ENCODE data around the gene TCERG1L.

Gene TCERG1L

DNA sequence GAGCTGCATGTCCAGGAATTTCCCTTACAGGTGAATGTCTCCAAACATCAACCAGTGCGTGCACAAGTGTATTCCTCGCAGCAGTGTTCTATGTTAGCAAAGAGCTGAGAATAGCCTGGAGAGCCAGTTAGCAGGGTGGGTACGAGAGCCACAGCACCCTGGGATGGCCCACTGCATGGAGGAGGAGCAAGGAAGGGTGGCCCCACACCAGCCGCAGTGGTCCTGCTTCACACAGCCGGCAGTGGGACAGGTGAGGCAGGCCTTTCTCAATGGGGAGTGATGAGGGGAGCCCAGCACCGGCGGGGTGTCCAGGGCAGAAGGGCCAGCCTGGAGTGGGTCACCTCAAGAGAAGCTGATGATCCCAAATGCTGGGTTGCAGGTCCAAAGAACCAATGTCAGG is 240.7 kb downstream of the TCERG1L start:
- DNase-seq (ENCODE audit: low spot score) = no peak

DNA sequence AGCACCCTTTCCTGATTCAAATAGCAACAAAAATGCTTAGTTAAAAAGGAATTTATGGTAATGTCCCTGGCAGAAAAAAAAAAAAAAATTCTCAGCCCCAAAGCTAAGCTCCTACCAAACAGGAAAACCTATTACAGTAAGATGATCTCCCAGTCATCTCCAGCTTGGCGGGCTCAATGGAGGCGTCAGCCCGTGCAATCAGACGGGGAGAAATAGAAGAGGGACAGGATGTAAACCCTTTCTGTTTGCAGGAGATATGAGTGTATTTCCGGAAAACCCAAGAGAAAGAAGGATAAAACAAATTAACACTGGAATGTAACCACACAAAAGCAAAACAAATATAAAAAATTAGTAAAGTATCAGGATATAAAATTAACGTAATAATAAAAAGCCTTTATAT is 242.8 kb downstream of the TCERG1L start:
- DNase-seq (ENCODE audit: low spot score) = no peak

DNA sequence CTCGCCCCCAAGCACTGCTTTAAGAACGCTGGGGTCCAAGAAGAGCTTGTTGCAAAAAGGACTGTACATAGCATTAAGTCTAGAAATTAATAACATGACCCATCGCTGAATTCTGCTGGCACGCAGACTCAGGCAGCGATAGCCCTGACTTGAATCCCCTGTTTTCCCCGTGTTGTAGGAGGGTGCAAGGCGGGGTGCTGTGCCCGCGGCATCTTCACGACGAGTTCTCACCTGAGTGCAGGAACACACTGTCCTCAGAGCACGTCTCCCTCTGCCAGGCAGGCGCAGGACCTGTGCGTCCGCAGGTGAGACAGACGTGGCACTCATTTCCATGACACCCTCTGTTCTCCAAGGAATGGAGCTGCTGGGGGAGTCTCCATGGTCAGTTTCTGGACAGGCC is 243.2 kb downstream of the TCERG1L start:
- no peak for DNase-seq (ENCODE audit: low spot score)

DNA sequence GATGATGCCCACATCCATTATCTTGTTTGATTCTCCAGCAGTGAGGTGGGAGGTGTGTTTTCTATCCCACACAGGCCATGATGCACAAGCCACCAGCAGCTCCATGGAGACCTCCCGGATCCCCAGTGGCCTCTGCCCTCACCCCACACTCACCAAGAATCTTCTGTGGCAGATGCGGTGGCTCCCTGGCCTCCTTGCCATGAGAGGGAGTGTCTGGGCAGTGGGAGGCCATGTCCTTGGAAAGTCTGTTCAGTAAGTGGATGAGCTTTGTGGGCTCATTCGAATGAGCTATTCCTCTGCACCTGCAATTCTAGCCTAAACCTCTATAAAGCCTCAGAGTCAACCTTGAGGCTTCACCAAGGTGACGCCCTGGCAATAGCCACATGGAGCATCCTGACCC is 243.8 kb downstream of the TCERG1L start:
- no peak for DNase-seq (ENCODE audit: low spot score)

DNA sequence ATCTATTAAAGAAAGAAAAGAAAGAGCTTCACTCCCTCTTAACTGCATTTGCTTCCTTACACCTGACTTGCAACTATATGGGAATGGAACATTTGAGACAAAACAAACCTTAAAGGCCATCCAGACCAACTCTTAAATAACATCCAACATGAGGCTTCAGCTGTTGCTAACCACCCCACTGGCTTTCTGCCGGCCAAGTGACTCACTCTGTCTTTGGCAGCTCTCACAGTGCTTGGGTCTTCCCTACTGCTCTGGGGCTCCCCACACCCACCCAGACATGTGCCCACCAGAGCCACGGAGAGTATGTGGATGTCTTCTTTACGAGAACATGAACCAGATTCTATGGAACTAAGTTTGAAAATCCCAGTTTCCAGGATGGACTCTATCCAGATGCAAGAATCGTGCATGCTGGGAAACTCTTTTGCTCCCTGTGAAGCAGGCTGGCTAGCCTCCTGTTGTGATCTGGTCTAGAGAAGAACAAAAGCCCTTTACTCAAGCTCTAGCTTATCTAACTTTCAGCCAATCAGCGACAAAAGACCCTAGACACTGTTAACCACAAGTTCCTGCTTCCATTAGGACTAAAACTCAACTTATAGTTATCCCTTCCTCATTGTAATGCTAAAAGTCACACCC is 245.7 kb downstream of the TCERG1L start:
- DNase-seq (ENCODE audit: low spot score) = no peak

DNA sequence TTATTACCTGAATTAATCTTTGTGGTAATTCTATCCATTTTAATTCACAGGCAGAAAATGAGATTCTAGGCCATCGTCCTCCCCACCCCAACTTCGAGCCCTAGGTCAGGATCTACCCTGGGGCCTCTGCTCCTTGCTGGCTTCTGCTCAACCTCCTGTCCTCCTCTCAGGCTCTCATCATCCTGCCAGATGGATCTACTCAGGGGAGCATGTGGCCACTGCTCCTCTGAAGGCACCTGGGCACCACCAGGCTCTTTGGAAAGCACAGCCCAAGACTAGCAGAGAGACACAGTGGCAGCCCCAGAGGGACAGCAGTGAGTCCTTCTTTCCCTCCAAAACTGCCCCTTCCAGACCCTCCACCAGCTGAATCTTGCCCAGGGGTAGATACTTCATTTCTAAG is 248.2 kb downstream of the TCERG1L start:
- DNase-seq (ENCODE audit: low spot score) = no peak

DNA sequence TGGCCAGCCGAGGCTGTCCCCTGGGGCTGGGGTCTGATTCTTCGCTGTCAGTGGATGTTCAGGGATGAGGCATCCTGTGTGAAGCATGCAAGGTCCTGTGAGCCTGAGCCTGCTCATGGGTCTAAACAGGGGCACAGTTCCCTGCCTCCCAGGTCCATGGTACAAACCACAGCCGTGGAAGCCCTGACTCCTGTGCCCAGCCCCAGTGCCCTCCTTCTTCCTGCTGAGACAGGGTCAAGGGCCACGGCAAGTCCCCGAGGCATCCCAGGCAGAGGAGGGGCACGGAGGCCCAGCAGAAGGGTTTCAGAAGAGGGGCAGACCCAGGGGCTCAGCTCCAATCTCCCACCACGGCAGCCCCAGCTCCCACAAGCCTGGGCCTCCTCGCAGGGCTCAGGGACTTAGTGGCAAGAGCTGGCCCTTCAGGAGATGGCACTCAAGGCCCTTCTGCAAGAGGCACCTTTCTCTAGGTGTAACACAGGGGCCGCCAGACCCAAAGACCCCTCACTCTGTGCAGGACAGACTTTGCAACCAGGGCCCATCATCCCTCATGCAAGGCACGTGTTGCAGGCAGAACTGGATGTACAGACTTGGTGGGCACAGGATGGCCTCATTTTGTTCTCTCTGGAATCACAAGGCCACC is 248.8 kb downstream of the TCERG1L start:
- no peak for DNase-seq (ENCODE audit: low spot score)

- DNase-seq (ENCODE audit: low spot score) = no peak
Measured at GRCh38 chr10:131061216-131061615, 250.3 kb downstream of the TCERG1L start.

- DNase-seq (ENCODE audit: low spot score) = no peak
Measured at GRCh38 chr10:131059881-131060280, 251.6 kb downstream of the TCERG1L start.

DNA sequence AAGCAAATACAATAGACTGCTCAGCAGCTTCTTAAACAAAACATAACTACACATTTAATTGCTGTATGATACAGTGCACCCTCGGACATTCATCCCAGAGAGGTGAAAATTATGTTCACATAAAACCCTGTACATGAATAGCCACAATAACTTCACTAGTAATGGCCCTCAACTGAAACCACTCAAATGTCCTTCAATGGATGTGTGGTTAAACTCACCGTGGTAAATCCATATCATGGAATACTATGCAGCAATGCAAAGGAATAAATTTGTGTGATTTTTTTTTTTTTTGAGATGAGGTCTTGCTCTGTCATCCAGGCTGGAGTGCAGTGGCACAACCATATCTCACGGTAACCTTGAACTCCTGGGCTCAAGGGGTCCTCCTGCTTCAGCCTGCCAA is 252.7 kb downstream of the TCERG1L start:
- no peak for DNase-seq (ENCODE audit: low spot score)

DNA sequence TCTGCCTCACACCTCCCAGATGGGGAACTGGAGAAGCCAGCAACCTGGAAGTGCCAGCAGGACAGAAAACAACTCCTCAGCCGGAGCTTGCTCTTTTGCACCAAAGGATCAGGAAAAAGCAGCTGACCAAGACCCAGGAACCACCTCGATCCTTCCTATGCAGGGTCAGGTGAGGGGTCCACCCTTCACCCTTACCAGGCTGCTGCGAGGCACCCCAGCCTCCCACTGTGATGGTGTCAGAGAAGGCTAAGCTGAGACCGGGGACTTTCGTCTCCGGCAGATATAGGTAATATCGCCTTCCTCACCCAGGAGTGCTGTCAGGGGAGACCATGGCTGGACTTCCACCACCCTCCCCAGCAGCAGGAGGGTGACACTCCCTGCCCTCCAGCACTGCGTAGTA is 254.7 kb downstream of the TCERG1L start:
- DNase-seq (ENCODE audit: low spot score) = no peak

- DNase-seq (ENCODE audit: low spot score) = no peak
Measured at GRCh38 chr10:131056091-131056579, 255.4 kb downstream of the TCERG1L start.

- no peak for DNase-seq (ENCODE audit: low spot score)
Measured at GRCh38 chr10:131055437-131055836, 256.1 kb downstream of the TCERG1L start.

GRCh38 chr10:131053192-131053591 is 258.3 kb downstream of the TCERG1L start:
- no peak for DNase-seq (ENCODE audit: low spot score)

- no peak for DNase-seq (ENCODE audit: low spot score)
Measured at GRCh38 chr10:131050162-131050766, 261.3 kb downstream of the TCERG1L start.

DNA sequence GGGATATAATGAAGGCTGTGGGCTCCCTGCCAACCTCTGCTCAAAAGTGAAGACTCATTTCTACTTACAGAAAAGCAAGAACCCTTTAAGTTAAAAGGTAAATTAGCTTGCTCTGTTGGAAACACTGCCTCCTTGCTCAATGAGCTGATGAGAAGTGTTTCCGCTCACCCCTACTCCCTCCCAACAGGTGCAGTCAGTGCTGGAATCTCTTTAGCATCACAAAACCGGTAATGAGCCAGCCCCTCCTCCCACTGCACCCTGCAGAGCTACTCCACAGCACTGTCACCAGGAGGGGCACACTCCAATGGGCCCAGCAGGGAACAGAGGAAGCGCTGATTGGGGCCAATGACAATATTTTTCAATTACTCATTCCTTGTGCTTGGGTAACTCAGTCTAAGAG is 262.5 kb downstream of the TCERG1L start:
- no peak for DNase-seq (ENCODE audit: low spot score)

DNA sequence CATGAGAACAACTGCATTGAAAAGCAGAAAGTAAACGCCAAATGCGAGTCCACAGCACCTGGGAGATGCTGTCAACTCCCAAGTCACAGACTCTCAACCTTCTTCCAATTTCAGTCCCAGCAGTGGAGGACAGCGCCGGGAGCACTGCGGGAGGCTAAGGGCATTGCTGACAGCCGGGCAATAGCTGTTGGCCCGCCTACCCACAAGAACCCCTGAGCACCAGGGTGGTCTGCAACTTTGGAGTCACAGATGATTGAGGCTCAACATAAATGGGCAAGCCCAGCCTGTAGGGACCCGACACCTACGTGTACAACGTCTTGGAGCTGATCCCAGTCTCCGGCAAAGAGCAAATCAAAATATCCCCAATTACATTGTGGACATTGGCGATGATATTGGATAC is 262.9 kb downstream of the TCERG1L start:
- no peak for DNase-seq (ENCODE audit: low spot score)

DNA sequence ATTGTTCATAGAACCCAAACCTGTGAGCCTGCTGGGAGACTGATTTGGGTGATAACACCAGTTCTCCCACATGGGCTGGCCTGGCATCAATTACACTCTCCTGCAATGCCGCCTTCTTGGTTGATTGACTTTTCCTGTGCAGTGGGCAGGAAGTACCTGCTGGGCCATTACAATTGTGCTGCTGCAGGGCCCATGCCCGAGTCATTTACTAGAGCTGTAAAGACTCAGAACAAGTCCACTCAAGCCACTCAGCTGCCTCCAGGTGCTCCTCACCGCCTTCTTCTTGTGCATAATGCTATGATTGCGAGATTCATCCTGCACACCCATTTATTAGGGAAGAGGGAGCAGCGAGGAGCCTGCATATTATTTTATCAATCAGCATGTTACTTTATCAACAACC is 264.0 kb downstream of the TCERG1L start:
- DNase-seq (ENCODE audit: low spot score) = no peak

- no peak for DNase-seq (ENCODE audit: low spot score)
Measured at GRCh38 chr10:131046194-131046593, 265.3 kb downstream of the TCERG1L start.

DNA sequence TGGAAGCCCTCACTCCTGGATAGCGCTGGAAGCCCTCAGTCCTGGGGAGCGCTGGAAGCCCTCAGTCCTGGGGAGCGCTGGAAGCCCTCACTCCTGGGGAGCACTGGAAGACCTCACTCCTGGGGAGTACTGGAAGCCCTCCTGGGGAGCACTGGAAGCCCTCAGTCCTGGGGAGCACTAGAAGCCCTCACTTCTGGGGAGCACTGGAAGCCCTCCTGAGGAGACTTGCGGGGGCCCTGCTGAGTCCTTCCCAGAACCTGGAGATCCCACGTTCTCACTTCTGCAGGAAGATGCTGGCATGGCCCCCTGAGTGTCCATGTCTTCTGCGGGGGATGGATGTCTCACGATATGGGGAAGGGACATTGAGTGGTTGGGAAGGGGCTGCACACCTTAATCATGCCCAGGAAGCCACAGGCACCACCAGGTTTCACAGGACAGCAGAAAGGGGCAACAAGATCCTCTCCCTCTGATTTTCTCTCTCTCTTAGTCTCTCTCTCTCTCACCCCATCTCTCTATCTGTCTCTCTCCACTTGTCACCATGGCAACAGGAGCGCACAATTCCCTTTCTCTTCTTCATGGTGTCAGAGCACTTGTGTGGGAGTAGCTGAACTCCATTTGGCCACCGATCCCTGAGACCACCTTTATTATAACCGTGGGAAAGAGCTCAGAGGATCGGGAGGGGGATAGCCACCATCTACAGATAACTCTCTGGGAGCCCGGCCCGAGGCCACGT is 267.0 kb downstream of the TCERG1L start:
- DNase-seq (ENCODE audit: low spot score) = no peak

DNA sequence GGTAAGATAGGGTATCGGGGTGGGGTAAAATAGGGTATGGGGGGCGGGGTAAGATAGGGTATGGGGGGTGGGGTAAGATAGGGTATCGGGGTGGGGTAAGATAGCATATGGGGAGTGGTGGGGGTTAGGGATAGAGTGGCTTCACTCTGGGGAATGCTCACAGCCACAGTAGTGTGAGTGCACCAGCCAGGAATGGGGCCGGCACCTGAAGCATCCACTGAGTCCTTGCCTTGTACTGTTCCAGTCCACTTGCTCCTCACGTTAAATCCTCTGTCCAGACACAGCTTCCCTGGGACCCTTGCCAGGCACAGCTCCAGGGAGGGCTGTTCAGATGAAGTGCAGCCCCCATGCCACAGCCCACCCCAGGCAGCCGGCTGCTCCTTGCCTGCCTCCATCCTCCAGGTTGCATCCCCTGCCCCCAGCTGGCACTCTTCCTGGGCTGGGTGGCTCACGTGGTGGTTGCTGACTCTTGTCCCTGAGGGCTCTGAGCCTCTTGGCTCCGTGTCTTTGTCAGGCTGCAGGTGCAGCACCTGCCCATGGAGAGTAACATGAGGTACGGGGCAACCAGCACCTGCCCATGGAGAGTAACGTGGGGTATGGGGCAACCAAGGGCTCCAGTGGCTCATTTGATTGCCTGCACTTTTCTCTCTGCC is 268.4 kb downstream of the TCERG1L start:
- DNase-seq (ENCODE audit: low spot score) = no peak
